ENCODE results near the gene FHAD1.

FHAD1 gene

GRCh38 chr1:15248216-15248615 lies 1.2 kb downstream of the FHAD1 start:
- DNase-seq (ENCODE audit: low read depth in 2 of 2), result no peak

DNA sequence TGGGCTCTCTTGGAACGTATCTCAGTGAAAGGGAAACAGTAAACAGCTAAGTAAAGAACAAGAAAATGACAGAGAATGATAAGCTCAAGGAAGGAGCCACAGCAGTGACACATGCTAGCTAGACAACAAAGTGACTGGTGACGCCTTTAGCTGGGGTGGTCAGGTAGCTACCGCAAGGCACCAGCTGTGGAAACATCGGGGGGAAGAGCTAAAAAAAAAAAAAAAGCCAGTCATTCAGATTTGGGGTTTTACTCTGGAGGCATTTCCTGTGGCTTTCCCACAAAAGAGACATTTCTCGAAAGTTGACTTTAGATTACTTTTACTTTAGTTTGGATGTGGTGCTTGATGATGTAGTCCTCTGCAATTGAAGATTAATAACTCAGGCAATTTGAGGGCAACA lies 2.1 kb downstream of the FHAD1 start:
- DNase-seq (ENCODE audit: low read depth in 2 of 2), result no peak

DNA sequence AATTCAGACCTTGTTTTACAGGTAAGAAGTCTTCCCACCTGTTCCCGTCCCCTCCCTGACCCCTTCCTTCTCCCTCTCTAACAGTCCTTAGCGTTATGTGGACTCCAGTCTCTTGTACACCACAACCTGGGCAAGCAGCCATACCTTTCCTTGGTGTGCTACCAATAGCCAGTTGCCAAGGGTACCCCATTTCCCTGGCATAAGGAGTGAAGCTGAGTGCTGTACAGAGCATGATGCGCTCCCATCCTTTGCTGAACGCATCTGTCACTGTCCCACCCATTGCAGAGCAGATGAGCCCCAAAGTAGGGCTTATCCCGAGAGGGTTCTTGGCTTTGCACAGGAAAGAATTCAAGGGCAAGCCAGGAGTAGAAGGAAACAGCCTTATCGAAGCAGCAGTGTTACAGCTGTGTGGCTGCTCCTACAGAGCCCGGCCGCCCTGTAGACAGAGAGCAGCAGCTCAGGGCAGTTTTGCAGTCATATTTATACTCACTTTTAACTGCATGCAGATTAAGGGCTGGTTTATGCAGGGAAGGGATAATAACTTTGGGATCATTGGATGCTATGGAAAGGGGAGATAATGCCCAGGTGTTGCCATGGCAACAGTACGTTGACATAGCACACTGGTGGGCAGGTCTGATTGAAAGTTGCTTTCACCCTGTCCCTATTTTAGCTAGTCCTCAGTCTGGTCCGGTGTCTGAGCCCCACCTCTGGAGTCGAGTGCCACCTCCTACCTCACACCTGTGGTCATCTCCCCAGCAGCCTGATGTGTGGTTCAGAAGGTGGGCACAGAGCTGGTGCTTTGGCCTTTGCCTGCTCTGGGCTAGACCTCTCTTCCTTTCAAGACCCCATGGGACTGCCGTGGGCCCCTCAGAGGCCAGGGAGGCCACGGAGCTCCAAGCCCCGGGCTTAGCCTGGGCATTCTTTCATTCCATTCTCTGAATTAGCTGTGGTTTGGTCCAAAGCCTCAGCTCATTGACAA lies 5.1 kb downstream of the FHAD1 start:
- no peak for DNase-seq (ENCODE audit: low read depth in 2 of 2)

DNA sequence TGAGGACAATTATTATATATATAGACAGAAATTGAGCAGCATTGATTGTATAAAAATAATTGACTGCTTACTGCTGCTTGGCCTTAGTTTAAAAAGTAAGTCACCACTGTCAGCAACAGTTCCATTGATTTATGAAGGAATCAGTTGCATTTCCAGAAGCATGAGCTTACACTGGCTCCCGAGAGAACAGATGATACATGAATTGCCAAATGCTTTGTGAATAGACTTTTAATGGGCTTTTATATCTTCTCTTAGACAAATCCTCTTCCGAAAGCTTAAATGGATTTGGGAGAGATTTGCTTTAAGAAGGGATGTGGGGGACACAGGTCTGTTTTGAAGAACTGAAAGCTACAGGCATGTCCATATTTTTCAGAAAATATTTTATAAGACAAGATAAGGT lies 7.5 kb downstream of the FHAD1 start:
- DNase-seq (ENCODE audit: low read depth in 2 of 2), result no peak

- no peak for DNase-seq (ENCODE audit: low read depth in 2 of 2)
These were observed 8.6 kb downstream of the FHAD1 start for GRCh38 chr1:15255582-15256149.

DNA sequence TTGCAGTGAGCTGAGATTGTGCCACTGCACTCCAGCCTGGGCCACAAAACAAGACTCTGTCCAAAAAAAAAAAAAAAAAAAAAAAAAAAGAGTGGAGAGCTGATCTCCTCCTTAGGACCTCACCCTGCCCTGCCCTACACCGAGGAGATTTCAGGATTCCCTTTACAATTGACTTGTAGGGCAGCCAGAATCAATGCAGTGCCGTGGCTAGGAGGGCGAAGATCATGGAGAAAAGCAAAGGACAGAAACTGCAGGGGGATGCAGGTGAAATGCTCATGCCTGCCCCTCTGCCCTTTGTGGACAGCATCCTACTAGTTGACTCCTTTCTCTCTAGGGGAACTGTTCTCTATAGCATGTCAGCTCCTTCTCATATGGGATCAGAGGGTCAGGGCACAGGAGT lies 9.6 kb downstream of the FHAD1 start:
- DNase-seq (ENCODE audit: low read depth in 2 of 2), result no peak

DNA sequence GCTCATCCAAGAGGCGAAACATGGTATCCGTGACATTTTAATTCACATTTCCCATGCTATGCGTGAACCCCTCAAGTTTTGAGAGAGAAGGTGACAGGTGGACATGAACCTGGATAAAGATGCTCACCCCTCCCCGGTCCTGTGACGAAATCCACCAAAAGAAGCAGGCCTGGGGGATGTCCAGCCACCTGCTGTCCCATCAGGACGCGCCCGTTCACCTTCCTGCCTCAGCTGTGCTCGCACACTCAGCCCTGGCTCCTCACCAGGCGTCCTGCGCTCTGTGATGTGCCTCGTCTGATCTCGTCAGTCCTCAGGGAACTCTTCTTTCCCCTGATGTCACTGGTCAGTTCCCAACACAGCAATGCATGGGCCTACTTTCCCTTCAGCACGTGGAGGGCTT lies 10.3 kb downstream of the FHAD1 start:
- no peak for DNase-seq (ENCODE audit: low read depth in 2 of 2)

DNA sequence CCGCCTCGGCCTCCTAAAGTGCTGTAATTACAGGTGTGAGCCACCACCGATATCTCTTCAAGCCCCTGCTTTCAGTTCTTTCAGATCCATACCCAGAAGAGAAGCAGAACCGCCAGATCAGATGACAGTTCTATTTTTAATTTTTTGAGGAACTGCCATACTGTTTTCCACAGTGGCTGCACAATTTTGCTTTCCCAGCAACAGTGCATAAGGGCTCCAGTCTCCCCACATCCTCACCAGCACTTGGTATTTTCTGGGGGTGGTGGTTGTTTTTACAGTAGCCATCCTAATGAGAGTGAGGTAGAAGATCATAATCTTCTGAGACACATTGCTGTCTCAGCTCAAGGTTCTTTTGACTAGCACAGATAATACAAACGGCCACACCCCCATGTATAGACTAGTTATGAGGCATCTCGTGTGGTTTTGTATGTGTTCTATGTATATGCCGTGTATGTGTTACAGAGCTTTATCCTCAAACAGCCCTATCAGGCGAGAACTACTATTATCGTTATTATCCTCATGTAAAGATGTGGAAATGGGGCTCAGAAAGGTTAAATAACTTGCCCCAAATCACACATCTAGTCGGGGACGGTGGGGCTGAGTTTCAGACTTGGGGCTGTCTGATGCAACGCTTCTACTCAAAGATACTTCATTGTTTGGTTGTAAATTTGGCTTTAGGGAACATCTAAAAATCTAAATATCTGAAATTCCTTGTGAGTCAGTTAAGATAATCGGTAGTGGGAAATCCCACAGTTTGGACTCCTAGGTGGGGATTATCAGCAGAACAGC lies 12.0 kb downstream of the FHAD1 start:
- no peak for DNase-seq (ENCODE audit: low read depth in 2 of 2)

DNA sequence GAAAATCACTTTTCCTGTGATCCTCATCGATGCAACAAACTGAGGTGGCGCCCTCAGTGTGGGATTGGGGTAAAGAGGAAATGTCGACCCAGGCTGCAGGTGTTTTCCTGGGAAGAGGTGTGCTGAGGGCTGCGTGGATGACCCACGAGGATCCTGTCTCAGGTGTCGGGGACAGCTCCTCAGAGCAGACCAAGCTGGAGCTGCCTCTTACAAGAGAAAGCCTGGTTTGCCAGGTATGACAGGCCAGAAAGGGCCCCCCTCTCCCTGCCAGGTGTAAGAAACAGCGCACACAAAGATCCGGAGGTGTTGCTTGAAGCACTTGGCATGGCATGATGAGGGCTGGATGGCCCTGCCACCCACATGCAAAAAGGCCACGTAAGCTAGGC lies 12.6 kb downstream of the FHAD1 start:
- DNase-seq (ENCODE audit: low read depth in 2 of 2), result no peak

DNA sequence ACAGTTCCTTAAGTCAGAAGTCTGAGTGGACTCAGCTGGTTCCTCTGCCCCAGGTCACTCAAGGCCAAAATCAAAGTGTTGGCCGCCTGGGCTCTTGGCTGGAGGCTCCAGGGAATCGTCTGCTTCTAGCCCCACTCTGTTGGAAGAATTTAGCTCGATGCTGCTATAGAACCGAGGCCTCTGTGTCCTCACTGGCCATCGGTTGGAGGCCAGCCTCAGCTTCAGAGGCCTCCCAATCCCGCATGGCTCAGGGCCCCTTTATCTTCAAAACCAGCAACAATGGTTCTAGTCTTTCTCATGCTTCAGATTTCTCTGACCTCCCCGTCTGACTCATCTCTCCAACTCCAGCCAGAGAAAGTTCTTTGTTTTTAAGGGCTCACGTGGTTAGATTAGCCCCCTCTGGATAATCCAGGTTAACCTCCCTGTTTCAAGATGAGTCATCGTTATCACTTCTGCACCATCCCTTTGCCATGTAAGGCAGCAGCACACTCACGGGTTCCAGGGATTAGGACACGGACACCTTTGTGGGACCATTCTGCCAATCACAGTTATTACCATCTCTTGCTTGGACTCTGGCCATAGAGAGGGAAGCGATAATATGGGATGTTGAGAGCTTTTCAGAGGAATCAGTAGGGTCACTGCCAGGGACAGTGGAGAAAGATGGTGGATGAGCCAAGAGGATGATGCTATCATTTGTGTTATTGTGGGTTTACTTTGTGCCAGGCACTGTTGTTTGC lies 13.6 kb downstream of the FHAD1 start:
- no peak for DNase-seq (ENCODE audit: low read depth in 2 of 2)

DNA sequence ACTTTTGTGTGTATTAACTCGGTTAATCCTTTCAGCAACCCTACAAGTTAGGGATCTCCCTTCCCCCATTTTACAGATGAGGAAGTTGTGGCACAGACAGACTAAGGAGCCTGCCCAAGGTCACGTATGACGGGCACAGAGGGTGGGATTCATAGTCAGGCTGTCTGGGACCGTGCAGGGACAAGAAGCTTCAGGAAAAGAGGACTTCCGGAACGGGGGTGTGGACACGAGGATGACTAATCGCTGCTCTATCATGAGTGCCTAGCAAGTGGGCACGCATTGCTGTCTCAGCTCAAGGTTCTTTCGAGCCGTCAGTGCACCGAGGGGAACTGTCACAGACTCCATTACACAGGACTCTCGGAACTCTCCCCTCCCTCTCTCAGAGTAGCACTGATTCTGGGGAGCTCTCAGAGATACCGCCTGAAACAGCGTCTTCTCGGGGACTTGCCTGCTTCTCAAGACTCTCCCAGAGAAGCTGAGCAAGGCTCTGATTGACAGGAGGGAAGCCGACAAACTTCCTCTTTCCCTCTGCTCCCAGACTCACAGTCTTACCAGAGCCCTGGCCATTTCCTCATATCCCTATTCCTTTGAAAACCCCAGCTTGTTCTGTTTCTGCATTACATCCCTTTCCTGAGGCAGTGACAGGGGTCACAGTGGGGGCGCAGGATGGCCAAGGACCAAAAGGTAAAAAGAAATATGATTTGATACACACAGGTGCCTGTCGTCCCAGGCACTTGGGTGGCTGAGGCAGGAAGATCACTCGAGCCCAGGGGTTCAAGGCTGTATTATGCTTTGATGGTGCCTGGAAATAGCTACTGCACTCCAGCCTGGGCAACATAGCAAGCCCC lies 14.4 kb downstream of the FHAD1 start:
- DNase-seq (ENCODE audit: low read depth in 2 of 2), result no peak

- no peak for DNase-seq (ENCODE audit: low read depth in 2 of 2)
These were observed 15.0 kb downstream of the FHAD1 start for GRCh38 chr1:15262003-15262377.

DNA sequence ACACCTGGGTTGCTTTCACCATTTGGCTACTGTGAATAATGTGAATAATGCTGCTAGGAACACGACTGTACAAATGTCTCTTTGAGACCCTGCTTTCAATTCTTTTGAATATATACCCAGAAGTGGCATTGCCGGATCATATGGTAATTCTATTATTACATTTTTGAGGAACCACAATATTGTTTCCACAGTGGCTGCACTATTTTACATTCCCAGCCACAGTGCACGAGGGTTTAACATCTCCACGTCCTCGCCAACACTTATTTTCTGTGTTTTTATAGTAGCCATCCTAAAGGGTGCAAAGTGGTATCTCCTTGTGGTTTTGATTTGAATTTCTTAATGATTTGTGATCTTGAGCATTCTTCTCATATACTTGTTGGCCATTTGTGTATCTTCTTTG lies 15.7 kb downstream of the FHAD1 start:
- no peak for DNase-seq (ENCODE audit: low read depth in 2 of 2)

DNA sequence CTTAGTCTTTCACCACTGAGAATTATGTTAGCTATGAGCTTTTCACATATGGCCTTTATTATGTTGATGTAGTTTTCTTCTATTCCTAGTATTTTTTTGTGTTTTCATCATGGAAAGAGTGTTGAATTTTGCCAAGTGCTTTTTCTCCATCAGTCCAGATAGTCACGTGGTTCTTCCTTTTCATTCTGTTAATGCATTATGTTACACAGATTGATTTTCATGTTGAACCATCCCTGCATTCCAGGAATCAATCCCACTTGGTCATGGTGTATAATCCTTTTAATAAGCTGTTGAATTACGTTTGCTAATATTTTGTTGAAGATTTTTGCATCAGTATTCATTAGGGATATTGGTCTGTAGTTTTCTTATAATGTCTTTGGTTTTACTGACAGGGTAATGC lies 17.7 kb downstream of the FHAD1 start:
- no peak for DNase-seq (ENCODE audit: low read depth in 2 of 2)

DNA sequence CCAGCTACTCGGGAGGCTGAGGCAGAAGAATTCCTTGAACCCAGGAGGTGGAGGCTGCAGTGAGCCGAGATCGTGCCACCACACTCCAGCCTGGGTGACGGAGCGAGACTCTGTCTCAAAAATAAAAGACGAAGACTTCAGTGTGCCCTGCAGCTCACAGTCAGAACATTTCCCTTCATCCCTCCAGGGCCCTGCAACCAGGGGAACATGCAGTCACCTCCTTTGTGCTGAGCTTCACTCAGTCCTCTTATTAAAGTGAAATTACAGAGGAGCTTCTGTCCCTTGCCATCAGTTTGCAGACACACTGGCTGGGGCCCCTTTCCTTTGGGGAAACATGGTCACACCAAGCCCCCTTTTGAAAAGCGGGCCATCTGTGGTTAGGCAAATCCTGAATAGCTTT lies 24.2 kb downstream of the FHAD1 start:
- DNase-seq (ENCODE audit: low read depth in 2 of 2), result no peak

DNA sequence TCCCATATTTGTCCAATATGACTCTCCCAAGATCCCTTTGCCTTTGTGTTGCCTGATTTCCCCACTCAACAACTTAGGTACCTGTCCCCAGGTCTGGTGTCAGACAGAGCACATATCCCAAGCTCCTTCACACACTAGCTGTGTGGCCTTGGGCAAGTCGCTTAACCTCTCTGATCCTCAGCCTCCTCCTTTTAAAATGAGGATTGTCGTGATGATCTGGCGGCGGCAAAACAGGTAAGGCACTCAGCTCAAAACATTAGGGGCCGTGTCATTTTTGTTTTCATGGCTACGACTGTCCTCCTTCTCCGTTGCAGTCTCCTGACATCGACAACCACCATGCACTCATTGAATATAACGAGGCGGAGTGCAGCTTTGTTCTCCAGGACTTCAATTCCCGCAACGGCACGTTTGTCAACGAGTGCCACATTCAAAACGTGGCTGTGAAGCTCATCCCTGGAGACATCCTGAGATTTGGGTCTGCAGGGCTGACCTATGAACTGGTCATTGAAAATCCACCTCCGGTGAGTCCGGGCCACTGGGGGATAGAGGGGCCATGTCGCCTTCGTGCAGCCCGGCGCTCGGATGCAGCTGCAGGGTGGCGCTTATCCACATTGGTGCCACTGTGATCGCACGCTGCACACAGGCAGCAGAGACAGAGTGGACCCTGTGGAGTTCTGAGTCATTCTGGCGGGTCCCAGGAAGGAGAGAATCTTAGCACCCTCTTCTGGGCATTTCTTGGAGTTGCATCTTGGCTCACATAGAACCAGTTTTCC lies 25.2 kb downstream of the FHAD1 start:
- peak; percentile 43 for DNase-seq (ENCODE audit: low read depth in 2 of 2)

GRCh38 chr1:15272782-15273127 lies 25.7 kb downstream of the FHAD1 start:
- no peak for DNase-seq (ENCODE audit: low read depth in 2 of 2)

GRCh38 chr1:15273274-15273673 lies 26.3 kb downstream of the FHAD1 start:
- DNase-seq (ENCODE audit: low read depth in 2 of 2), result no peak

DNA sequence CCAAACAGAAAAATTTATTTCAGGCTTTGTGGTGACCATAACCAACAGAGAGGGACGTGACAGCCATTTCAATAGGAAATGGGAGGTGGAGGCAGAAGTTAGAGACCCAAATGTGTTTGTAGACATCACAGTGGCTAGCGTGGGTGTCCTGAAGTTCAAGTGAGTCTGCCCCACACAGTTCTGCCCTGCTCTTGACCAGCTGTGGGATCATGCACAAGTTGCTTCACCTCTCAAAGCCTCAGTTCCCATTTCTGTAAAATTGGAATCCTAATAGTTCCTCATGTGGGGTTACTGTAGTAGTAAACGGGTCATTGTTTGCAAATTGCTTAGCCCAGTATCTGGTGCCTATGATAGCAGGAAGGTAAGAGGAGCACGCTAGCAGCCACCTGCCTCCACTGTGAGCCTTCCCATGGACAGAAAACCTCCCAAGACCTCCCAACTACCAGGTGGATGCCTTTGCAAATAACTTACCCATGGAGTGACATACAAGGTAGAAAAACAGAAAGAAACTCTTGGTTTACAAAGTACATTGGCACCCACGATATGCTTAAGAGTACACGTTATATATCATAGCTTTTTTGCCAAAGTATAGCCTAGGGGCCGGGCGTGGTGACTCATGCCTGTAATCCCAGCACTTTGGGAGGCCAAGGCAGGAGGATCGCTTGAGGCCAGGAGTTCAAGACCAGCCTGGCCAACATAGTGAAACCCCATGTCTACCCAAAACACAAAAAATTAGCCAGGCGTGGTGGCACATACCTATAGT lies 29.1 kb downstream of the FHAD1 start:
- no peak for DNase-seq (ENCODE audit: low read depth in 2 of 2)
